Activated B cell treated with CpG ODN at 0.5 μM for 24 hours (primary cell): ENCODE results near the gene CSN1S1. TPM values are rescaled to one million over a fixed set of nuclear protein-coding genes. Genes with fewer than 3 reads are reported as not detected.
"Not testable (repeated sequence)": the region's sequence is repeated elsewhere in the genome, so short reads cannot be mapped to it uniquely, and the experiment has no call there.

ENCODE experiments used
- ATAC-seq: fragments of 200-7000 bp; cut with Tn5 transposase; one replicate; pipeline ENCODE4 v1.10.0; 2021; ENCODE audit warnings: low read depth, mild to moderate bottlenecking, moderate library complexity
- CTCF ChIA-PET: fragments of 350-600 bp; sonication (Branson Sonifier 250); formaldehyde crosslinking; loops from one replicate; lab custom pipeline; 2021; ENCODE audit warnings: antibody characterized with exemption; lab: Charles Lee
- POLR2A ChIA-PET: fragments of 350-600 bp; sonication (Branson Sonifier 250); formaldehyde crosslinking; loops from one replicate; lab custom pipeline; 2021; ENCODE audit warnings: antibody characterized with exemption; lab: Charles Lee
- DNase-seq: peaks from one replicate; pipeline ENCODE4 v3.0.0; 2022
- H3K27ac Mint-ChIP-seq: one replicate; pipeline ENCODE4 v1.8.0; 2020; ENCODE audit warnings: mixed read lengths
- H3K27me3 Mint-ChIP-seq: one replicate; pipeline ENCODE4 v1.8.0; 2021; ENCODE audit warnings: mixed read lengths
- H3K36me3 Mint-ChIP-seq: one replicate; pipeline ENCODE4 v1.8.0; 2021; ENCODE audit warnings: low read depth, mixed read lengths
- H3K4me1 Mint-ChIP-seq: one replicate; pipeline ENCODE4 v1.8.0; 2021; ENCODE audit warnings: mixed read lengths
- H3K4me3 Mint-ChIP-seq: one replicate; pipeline ENCODE4 v1.8.0; 2020; ENCODE audit warnings: mild to moderate bottlenecking, mixed read lengths
- H3K9me3 Mint-ChIP-seq: one replicate; pipeline ENCODE4 v1.8.0; 2020; ENCODE audit warnings: mixed read lengths
- CTCF ChIP-seq: fragments of 200-600 bp; IDR thresholded peaks from one replicate; pipeline ENCODE4 v1.8.0; 2022; ENCODE audit warnings: antibody characterized with exemption, mild to moderate bottlenecking
- intact Hi-C: fragments of 100-400 bp; cut with micrococcal nuclease; formaldehyde crosslinking; loops from one replicate; pipeline ENCODE4 v1.15.1; 2024
- total RNA-seq: library from RNA; stranded (reverse); gene quantifications from 2 replicates; pipeline ENCODE4 v1.2.3, GENCODE V29; 2022

CSN1S1 gene
- total RNA-seq, 1 donor from 2014 or later: not detected

DNA sequence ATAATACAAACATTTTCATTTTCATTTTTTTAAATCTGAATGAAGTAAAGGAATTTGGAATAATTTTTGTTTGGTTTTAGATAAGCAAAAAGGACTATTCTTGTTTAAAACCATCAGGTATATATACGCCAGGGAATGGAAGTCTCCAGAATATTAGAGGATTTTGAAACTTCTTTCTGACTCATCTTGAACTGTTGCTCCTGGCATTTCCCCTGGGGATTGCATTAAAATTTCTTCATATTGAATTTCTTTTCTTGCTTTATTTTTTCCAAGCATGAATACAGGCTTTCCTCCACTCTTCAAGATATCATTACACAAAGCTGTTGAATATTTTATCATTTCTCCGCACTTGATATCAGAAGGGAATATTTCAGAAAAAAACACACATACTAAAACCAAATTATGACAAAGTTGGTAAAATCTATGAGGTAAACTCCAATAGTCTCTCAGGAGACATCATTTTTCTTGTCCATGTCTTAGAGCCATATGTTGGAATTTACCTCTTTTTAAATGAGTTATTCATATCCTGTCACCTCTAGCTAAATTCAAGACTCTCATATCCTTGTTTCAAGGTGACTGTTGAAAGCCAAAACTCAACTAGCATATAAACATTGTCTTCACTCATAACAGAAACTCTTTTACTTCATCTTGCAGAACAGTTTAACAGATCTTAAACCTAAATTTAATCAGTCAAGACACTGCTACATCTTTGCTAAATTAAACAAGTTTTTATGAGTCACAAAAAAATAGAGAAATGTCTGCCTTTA, 20.7 kb upstream of the CSN1S1 start:
- ATAC-seq: no peak
- Mint-ChIP-seq H3K9me3 (no peaks in the 10 kb centered on the region), H3K27ac (no peak overlapping the region), H3K36me3 (no peaks in the 10 kb centered on the region), H3K4me1 (peaks cover 3% of the 10 kb centered on the region), H3K4me3 (no peak overlapping the region), H3K27me3 (no peaks in the 10 kb centered on the region)
- POLR2A ChIA-PET: no interaction called here
- no peak for TF ChIP-seq CTCF
- no peak for DNase-seq
- CTCF ChIA-PET: no interaction called here
- intact Hi-C loops: no loop called here

DNA sequence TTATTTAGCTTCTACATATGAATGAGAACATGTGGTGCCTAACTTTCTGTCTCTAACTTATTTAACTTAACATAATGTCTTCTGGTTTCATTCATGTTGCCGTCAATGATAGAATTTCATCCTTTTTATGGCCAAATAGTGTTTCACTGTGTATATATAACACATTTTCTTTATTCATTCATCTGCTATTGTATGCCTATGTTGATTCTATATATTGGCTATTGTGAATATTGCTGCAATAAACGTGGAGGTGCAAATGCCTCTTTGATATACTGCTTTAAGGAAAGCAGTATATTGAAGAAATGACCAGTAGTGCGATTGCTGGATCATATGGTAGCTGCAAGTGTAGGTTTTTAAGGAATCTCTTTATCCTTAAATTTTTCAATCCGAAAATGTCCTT, 10.0 kb upstream of the CSN1S1 start:
- ATAC-seq (no peak), DNase-seq (no peak)
- ChIA-PET POLR2A (no interaction called here), CTCF (no interaction called here)
- Mint-ChIP-seq H3K27ac (no peak overlapping the region), H3K27me3 (no peaks in the 10 kb centered on the region), H3K4me3 (no peak overlapping the region), H3K36me3 (no peaks in the 10 kb centered on the region), H3K4me1 (no peaks in the 10 kb centered on the region), H3K9me3 (peaks cover 2% of the 10 kb centered on the region)
- TF ChIP-seq CTCF: no peak
- intact Hi-C loops: no loop called here

GRCh38 chr4:69923782-69924410, 7.0 kb upstream of the CSN1S1 start:
- ATAC-seq, DNase-seq, intact Hi-C loops: not testable (repeated sequence)

GRCh38 chr4:69934150-69934549, 3.3 kb downstream of the CSN1S1 start:
- no peak for TF ChIP-seq CTCF
- no peak for ATAC-seq
- no peaks in the 10 kb centered on the region for H3K9me3 Mint-ChIP-seq
- no peaks in the 10 kb centered on the region for H3K36me3 Mint-ChIP-seq
- H3K27ac Mint-ChIP-seq: no peak overlapping the region
- intact Hi-C loops: no loop called here
- H3K4me3 Mint-ChIP-seq: no peak overlapping the region
- DNase-seq: no peak
- H3K4me1 Mint-ChIP-seq: no peaks in the 10 kb centered on the region
- ChIA-PET CTCF (no interaction called here), POLR2A (no interaction called here)
- H3K27me3 Mint-ChIP-seq: no peaks in the 10 kb centered on the region

More at GRCh38 chr4:69923782-69924410, 7.0 kb upstream of the CSN1S1 start:
- H3K4me3 Mint-ChIP-seq, CTCF ChIA-PET, H3K9me3 Mint-ChIP-seq, H3K27ac Mint-ChIP-seq, POLR2A ChIA-PET, H3K4me1 Mint-ChIP-seq, H3K27me3 Mint-ChIP-seq, H3K36me3 Mint-ChIP-seq: not testable (repeated sequence)

- Mint-ChIP-seq H3K4me3 (no peak overlapping the region), H3K4me1 (no peaks in the 10 kb centered on the region), H3K27ac (no peak overlapping the region), H3K36me3 (no peaks in the 10 kb centered on the region), H3K27me3 (no peaks in the 10 kb centered on the region), H3K9me3 (no peaks in the 10 kb centered on the region)
- POLR2A ChIA-PET: no interaction called here
- DNase-seq (no peak), ATAC-seq (no peak)
- CTCF ChIA-PET: no interaction called here
- no peak for TF ChIP-seq CTCF
- intact Hi-C loops: no loop called here
Measured at GRCh38 chr4:69936566-69936965, 5.7 kb downstream of the CSN1S1 start.
